NCI-H1436 (cell line): ENCODE measurements around the gene HOXB7.

ENCODE experiments used
- DNase-seq: peaks from one replicate; lab custom pipeline; 2025; lab: John Stamatoyannopoulos, UW

HOXB7 gene

GRCh38 chr17:48623583-48623982 lies 12.8 kb upstream of the HOXB7 start:
- no peak for DNase-seq

GRCh38 chr17:48622857-48623256 lies 12.0 kb upstream of the HOXB7 start:
- no peak for DNase-seq

- DNase-seq, result no peak
Measured at GRCh38 chr17:48621410-48622392, 10.9 kb upstream of the HOXB7 start.

- no peak for DNase-seq
Measured at GRCh38 chr17:48620461-48621139, 9.8 kb upstream of the HOXB7 start.

GRCh38 chr17:48619826-48620449 lies 9.1 kb upstream of the HOXB7 start:
- DNase-seq, result no peak

GRCh38 chr17:48618256-48618896 lies 7.6 kb upstream of the HOXB7 start:
- DNase-seq, result peak; percentile 70

GRCh38 chr17:48617471-48618255 lies 6.8 kb upstream of the HOXB7 start:
- DNase-seq, result no peak

GRCh38 chr17:48616717-48617470 lies 6.1 kb upstream of the HOXB7 start:
- DNase-seq, result no peak

- DNase-seq, result no peak
Measured at GRCh38 chr17:48615963-48616716, 5.3 kb upstream of the HOXB7 start.

GRCh38 chr17:48615047-48615962 lies 4.5 kb upstream of the HOXB7 start, which contains the start of gene HOXB8:
Gene HOXB8, minus strand, starts transcription at chr17:48615292. Its CDS starts 588 bp downstream, at chr17:48614704.
- no peak for DNase-seq

GRCh38 chr17:48613862-48614694 lies 3.3 kb upstream of the HOXB7 start:
- DNase-seq, result no peak

- DNase-seq, result peak; percentile 22
Measured at GRCh38 chr17:48612854-48613691, 2.3 kb upstream of the HOXB7 start.

GRCh38 chr17:48612456-48612853 lies 1.6 kb upstream of the HOXB7 start:
- peak; percentile 23 for DNase-seq

- DNase-seq, result peak; percentile 44
Measured at GRCh38 chr17:48611681-48612455, 1.1 kb upstream of the HOXB7 start.

GRCh38 chr17:48611213-48611612 lies 396 bp upstream of the HOXB7 start:
- DNase-seq, result no peak

- DNase-seq, result no peak
Measured at GRCh38 chr17:48609759-48610281, 997 bp downstream of the HOXB7 start.
